OCI-LY1 (cell line): ENCODE data around the gene SFTA2.
"Not testable (repeated sequence)": the region's sequence is repeated elsewhere in the genome, so short reads cannot be mapped to it uniquely, and the experiment has no call there.

Source experiments
- H2AFZ ChIP-seq: fragments of 200-600 bp; sonication (generic), shearing (Covaris generic); 2 replicates; pipeline ENCODE4 v1.6.0; 2014; ENCODE audit warnings: antibody characterized with exemption, mild to moderate bottlenecking, low read length
- H3F3A ChIP-seq: fragments of 200-600 bp; sonication (generic), shearing (Covaris generic); 2 replicates; pipeline ENCODE4 v1.6.0; 2014; ENCODE audit warnings: mild to moderate bottlenecking, antibody characterized with exemption, low read length, moderate library complexity; ENCODE audit not compliant: insufficient read depth
- H3K27ac ChIP-seq: fragments of 200-600 bp; sonication (generic); 2 replicates; pipeline ENCODE4 v1.5.1; 2014; ENCODE audit warnings: low read length, mixed run types, mild to moderate bottlenecking, low read depth; ENCODE audit not compliant: poor library complexity, severe bottlenecking
- H3K27me3 ChIP-seq: fragments of 200-600 bp; sonication (generic); 2 replicates; pipeline ENCODE4 v1.6.0; 2014; ENCODE audit warnings: antibody characterized with exemption, mild to moderate bottlenecking, low read length, moderate library complexity; ENCODE audit not compliant: insufficient read depth
- H3K36me3 ChIP-seq: fragments of 200-600 bp; sonication (generic); 2 replicates; pipeline ENCODE4 v1.6.1; 2014; ENCODE audit warnings: mild to moderate bottlenecking, antibody characterized with exemption, low read length, moderate library complexity, mixed read lengths; ENCODE audit not compliant: insufficient read depth
- H3K4me1 ChIP-seq: fragments of 200-600 bp; sonication (generic); 2 replicates; pipeline ENCODE4 v1.5.1; 2014; ENCODE audit warnings: mild to moderate bottlenecking, low read length, moderate library complexity; ENCODE audit not compliant: insufficient read depth, severe bottlenecking
- H3K4me2 ChIP-seq: fragments of 200-600 bp; sonication (generic), shearing (Covaris generic); 2 replicates; pipeline ENCODE4 v1.6.1; 2014; ENCODE audit warnings: low read length
- H3K4me3 ChIP-seq: fragments of 200-600 bp; sonication (generic); 2 replicates; pipeline ENCODE4 v1.5.1; 2014; ENCODE audit warnings: low read length, low read depth, mild to moderate bottlenecking, mixed read lengths; ENCODE audit not compliant: poor library complexity, severe bottlenecking
- H3K79me2 ChIP-seq: fragments of 200-600 bp; shearing (Covaris generic); 2 replicates; pipeline ENCODE4 v1.6.1; 2016; ENCODE audit warnings: mixed run types, low read length, mixed read lengths; ENCODE audit not compliant: insufficient read depth
- H3K9ac ChIP-seq: fragments of 200-600 bp; sonication (generic), shearing (Covaris generic); 2 replicates; pipeline ENCODE4 v1.6.1; 2014; ENCODE audit warnings: mild to moderate bottlenecking, low read length, mixed read lengths
- H3K9me2 ChIP-seq: fragments of 200-600 bp; sonication (generic), shearing (Covaris generic); 2 replicates; pipeline ENCODE4 v1.6.1; 2014; ENCODE audit warnings: low read depth, mild to moderate bottlenecking, low read length, mixed read lengths
- H3K9me3 ChIP-seq: fragments of 200-600 bp; shearing (Covaris generic); 2 replicates; pipeline ENCODE4 v1.6.1; 2014; ENCODE audit warnings: low read length, mixed read lengths
- H4K20me1 ChIP-seq: fragments of 200-600 bp; sonication (generic), shearing (Covaris generic); 2 replicates; pipeline ENCODE4 v1.6.0; 2016; ENCODE audit warnings: mild to moderate bottlenecking, low read length; ENCODE audit not compliant: insufficient read depth
- EZH2 ChIP-seq: fragments of 200-600 bp; sonication (generic), shearing (Covaris generic); IDR thresholded peaks from 2 replicates; pipeline ENCODE4 v1.8.0; 2017; ENCODE audit warnings: borderline replicate concordance, mixed run types, mild to moderate bottlenecking, antibody characterized with exemption, low read length, moderate library complexity, mixed read lengths
- TF ChIP-seq, protein P1 (sequence below): fragments of 200-600 bp; sonication (generic), shearing (Covaris generic); IDR thresholded peaks from 2 replicates; pipeline ENCODE4 v1.5.1; 2017; ENCODE audit warnings: mild to moderate bottlenecking, antibody characterized with exemption, low read length, moderate library complexity, mixed read lengths

SFTA2 gene

DNA sequence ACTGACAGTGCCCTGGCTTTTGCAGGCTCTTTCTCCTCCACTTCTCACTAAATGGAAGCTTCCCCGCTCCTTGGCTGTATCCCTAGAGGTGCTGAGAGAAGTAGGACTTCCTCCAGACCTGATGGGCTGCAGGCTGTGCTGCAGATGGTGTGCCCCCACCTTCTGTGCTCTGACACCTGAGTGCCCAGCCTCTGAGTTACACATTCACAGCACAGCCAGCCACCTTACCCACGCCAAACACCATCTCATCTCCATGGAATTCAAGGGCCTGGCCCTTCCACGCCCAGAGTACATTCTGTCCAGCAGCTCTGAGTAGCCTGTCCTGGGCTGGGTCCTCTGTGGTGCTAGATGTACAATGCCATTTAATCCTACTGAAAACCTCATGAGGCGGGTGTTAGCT is 5.3 kb downstream of the SFTA2 start:
- Histone ChIP-seq H3K27me3 (no peaks in the 10 kb centered on the region), H3K4me3 (no peak overlapping the region), H3K9me2 (no peaks in the 10 kb centered on the region), H3K4me2 (no peak overlapping the region), H3K9me3 (no peaks in the 10 kb centered on the region), H3K27ac (no peak overlapping the region), H3F3A (no peaks in the 10 kb centered on the region), H2AFZ (no peak overlapping the region), H3K36me3 (peaks cover 72% of the 10 kb centered on the region), H4K20me1 (no peaks in the 10 kb centered on the region), H3K9ac (no peak overlapping the region), H3K4me1 (no peaks in the 10 kb centered on the region), H3K79me2 (no peaks in the 10 kb centered on the region)
- TF ChIP-seq EZH2 = no peak
- TF ChIP-seq, protein P1, sequence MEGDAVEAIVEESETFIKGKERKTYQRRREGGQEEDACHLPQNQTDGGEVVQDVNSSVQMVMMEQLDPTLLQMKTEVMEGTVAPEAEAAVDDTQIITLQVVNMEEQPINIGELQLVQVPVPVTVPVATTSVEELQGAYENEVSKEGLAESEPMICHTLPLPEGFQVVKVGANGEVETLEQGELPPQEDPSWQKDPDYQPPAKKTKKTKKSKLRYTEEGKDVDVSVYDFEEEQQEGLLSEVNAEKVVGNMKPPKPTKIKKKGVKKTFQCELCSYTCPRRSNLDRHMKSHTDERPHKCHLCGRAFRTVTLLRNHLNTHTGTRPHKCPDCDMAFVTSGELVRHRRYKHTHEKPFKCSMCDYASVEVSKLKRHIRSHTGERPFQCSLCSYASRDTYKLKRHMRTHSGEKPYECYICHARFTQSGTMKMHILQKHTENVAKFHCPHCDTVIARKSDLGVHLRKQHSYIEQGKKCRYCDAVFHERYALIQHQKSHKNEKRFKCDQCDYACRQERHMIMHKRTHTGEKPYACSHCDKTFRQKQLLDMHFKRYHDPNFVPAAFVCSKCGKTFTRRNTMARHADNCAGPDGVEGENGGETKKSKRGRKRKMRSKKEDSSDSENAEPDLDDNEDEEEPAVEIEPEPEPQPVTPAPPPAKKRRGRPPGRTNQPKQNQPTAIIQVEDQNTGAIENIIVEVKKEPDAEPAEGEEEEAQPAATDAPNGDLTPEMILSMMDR = no peak

DNA sequence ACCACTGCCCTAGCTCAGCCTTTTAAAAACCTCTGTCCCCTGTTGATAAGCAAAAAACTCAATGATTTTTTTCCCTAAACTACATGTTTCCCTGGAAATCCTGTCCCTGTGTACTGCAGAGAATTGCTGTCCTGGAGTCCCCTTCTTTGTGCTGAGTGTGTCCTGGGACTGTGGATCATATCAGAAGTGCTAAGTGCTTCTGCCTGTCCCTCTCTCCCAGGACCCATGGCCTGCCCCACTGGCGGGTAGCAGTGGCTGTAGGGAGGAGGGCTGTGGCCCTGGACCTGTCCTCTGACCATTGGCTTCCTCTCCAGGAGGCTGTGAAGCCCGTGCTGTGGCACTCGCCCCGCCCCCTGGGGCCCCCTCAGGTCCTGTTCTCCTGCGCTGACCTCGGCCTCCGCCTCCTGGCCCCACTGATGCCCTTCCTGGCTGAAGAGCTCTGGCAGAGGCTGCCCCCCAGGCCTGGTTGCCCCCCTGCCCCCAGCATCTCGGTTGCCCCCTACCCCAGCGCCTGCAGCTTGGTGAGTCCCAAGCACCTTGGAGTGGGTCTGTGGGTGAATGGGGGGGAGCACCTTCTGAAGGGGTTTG is 7.8 kb downstream of the SFTA2 start:
- not testable (repeated sequence) for H3K4me3 ChIP-seq, H3K27me3 ChIP-seq, H3F3A ChIP-seq, H4K20me1 ChIP-seq, H3K9ac ChIP-seq, H3K79me2 ChIP-seq, H3K4me1 ChIP-seq, H3K9me2 ChIP-seq, H2AFZ ChIP-seq, H3K9me3 ChIP-seq, H3K27ac ChIP-seq, H3K4me2 ChIP-seq
- H3K36me3 ChIP-seq = peaks cover 95% of the 10 kb centered on the region

DNA sequence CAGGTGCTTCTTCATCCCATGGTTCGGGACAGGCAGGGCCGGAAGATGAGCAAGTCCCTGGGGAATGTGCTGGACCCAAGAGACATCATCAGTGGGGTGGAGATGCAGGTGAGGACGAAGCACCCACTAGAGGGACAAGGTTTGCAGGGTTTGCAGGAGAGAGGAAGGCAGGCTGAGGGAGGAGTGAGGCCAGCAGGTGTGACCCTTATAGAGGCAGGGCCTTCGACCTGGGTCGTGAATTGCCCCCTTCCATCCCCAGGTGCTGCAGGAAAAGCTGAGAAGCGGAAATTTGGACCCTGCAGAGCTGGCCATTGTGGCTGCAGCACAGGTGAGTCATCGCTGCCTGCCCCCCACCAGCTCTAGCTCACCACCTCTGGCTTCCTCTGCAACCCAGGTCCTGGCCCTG is 9.5 kb downstream of the SFTA2 start:
- Histone ChIP-seq H3K27ac (no peak overlapping the region), H3K9me2 (no peaks in the 10 kb centered on the region), H3K4me2 (no peak overlapping the region), H3K36me3 (peaks cover 95% of the 10 kb centered on the region), H3K9me3 (no peaks in the 10 kb centered on the region), H2AFZ (no peak overlapping the region), H3K4me1 (no peaks in the 10 kb centered on the region), H3K9ac (no peak overlapping the region), H3K27me3 (no peaks in the 10 kb centered on the region), H3F3A (no peaks in the 10 kb centered on the region), H3K79me2 (no peaks in the 10 kb centered on the region), H4K20me1 (no peaks in the 10 kb centered on the region), H3K4me3 (no peak overlapping the region)
- no peak for TF ChIP-seq EZH2
- TF ChIP-seq, protein P1 = no peak

DNA sequence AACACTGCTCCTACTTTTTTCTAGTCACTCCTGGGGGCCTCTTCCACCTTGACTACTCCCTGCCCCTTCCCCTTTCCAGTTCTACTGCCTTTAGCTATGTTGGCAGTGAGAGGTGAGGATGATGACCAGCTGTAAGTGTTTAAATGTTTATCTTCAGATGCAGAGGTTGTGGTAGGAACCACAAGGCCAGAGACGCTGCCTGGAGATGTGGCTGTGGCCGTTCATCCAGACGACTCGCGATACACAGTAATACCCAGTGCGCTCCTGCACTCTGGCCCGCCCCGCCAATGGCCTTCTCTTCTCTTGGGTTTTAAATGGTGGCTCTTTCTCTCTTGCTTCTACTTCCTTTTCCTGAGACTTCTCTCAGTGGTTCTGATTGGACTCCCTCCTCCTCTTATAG is 13.3 kb downstream of the SFTA2 start:
- Histone ChIP-seq H3K9me2 (no peaks in the 10 kb centered on the region), H3K9me3 (no peaks in the 10 kb centered on the region), H4K20me1 (no peaks in the 10 kb centered on the region), H3K4me1 (peaks cover 18% of the 10 kb centered on the region), H3K27ac (no peak overlapping the region), H2AFZ (no peak overlapping the region), H3K4me2 (no peak overlapping the region), H3F3A (no peaks in the 10 kb centered on the region), H3K27me3 (no peaks in the 10 kb centered on the region), H3K36me3 (peaks cover 77% of the 10 kb centered on the region), H3K79me2 (no peaks in the 10 kb centered on the region), H3K9ac (no peak overlapping the region), H3K4me3 (no peak overlapping the region)
- TF ChIP-seq, protein P1 = no peak
- no peak for TF ChIP-seq EZH2
